Measurements from ENCODE around the gene GAST.

The GAST gene

GRCh38 chr17:41707803-41708669 lies 4.1 kb upstream of the GAST start:
- DNase-seq (ENCODE audit: low read depth in 2 of 2, low spot score in 1 of 2), result no peak

DNA sequence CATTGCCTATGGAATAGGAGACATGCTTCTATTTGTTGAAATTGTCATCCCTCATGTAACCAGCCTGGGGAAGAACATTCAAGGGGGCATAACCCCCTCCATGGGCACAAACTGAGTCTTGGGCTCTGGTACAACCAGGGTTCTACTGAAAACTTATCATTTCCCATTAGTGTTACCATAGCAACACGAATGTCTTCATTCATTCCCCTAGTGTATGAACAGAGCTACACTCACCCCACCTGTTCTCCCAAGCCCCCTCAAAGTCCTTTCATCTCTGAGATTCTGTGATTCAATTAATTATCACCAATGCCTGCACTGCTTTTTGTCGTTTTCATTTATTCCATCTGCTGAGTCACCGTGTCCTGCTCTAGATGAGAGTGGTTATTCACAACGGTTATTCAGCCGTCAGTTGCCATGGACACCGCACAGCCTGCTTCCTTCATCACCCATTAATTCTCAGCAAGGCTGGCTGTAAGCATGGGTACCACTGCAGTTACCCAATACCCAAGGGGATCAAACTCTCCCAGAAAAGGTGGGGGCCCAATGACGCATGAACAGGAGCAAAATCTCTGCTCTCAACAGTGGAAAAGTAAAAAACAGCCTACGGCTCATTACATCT lies 1.6 kb upstream of the GAST start:
- no peak for DNase-seq (ENCODE audit: low read depth in 2 of 2, low spot score in 1 of 2)

DNA sequence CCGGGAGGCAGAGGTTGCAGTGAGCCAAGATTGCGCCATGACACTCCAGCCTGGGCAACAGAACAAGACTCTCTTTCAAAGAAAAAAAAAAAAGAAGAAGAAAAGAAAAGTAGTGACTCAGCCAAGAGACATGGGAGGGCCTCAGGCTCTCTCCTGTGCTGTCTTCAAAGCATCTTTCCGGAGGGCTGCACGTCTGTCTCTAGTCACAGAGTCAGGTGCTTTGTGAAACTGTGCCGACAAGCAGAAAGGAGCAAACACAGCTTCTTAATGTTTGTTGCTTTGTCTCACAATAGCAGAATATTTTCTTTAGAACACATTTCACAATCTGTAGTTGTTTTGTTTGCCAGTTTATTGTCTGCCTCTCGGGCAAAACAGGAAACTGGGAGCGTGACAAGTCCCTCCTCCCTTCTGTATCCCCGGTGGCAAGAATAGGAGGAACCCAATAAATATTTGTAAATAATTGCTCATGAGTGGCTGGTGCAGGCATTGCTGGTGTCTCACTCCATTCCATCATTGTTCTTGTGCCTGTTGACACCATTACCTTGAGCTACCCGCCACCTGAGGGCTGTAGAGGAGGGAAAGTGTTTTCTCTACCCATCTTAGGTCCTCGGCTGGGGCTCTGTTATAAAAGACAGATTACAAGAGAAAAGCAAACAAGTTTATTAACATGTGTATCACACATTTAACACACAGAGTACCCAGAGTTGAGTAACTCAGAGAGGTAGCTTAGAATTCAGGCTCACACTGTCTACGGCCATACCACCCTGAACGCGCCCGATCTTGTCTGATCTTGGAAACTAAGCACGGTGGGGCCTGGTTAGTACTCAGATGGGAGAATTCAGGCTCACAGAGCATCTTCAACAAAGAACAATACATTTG lies 5.5 kb downstream of the GAST start:
- no peak for DNase-seq (ENCODE audit: low read depth in 2 of 2, low spot score in 1 of 2)

DNA sequence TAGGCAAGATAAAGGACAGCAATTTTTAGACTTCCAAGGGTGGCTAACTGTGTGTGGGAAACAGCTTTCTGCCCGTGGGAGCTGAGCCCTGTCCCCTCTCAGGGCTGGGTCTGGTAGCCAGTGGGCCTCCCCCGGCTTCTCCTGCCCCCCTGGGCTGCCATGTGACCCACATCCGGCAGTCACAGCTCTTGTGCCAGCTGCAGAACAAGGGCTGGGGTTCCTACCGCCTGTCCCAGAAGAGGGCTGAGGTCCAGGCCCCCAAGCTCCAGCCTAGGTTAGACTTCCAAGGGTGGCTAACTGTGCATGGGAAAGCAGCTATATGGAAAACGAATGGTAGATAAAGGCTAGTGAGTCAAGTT lies 6.1 kb downstream of the GAST start:
- no peak for DNase-seq (ENCODE audit: low read depth in 2 of 2, low spot score in 1 of 2)

DNA sequence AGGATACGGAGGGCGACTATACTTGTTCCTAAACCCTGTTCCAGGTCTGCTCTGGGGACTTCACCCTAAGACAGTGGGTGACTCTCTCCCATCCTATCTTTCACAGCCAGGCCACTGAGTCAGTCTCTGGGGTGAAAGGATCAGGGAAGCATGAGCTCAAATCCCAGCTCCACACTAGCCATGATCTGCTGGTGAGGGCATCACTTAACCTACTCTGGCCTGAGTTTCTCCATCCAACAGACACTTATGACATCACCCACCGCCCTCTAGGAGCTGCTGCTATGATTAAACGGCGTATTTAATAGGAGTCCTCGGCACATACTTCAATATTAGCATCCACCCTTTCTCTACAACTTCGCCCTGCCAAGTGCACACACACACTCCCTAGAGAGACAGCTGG lies 10.1 kb downstream of the GAST start:
- DNase-seq (ENCODE audit: low read depth in 2 of 2, low spot score in 1 of 2), result no peak

DNA sequence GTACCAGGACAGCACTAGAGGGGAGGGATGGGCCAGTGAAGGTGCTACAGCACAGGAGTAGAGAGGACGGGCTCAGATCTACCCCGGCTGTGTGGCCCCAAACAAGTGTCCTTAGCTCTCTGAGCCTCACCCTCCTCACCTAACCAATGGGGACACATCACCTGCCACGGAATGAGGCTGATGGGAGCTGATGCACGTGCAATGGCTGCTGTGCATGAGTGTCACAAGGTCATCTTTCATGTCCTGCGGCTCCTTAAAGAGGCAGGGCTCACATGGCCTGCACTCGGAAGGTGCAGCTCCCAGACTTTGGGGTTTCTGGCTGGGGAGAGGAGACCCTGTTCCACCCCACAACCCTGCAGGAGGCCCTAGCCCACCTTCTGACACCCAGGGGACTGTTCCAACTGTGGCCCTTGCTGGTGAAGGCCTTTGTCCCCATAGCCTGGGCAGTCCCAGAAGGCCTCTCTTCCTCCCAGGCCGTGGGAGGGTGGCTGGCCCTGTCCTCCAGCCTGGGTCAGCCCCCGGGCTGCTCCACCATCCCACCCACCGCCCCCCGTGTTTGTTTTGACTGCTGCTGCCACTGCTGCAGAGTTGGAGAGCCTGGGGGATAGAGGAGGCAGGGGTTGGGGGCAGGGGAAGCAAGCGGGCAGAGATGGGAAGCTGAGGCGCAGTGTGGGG lies 11.8 kb downstream of the GAST start:
- no peak for DNase-seq (ENCODE audit: low read depth in 2 of 2, low spot score in 1 of 2)

- no peak for DNase-seq (ENCODE audit: low read depth in 2 of 2, low spot score in 1 of 2)
These were observed 12.4 kb downstream of the GAST start for GRCh38 chr17:41724476-41725050.

- DNase-seq (ENCODE audit: low read depth in 2 of 2, low spot score in 1 of 2), result no peak
These were observed 13.0 kb downstream of the GAST start for GRCh38 chr17:41725134-41725533.

DNA sequence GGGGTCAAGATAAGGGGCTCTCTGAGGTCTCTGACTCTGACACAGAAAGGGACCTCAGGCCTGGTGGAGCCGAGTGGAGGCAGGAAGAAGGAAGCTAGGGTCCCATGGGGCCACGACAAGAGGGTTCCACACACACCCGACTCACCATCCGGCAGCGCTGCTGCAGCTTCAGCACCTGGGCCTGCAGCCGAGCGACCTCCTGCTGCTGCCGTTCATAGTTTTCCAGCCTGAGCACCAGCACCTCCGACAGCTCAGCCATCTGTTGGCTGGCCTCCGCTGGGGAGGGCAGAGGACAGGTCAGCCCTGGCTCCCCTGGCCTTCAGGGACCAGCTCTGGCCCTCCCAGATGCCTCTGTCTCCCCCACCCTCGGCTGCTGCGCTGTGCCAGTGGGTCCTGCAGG lies 15.9 kb downstream of the GAST start:
- DNase-seq (ENCODE audit: low read depth in 2 of 2, low spot score in 1 of 2), result no peak

DNA sequence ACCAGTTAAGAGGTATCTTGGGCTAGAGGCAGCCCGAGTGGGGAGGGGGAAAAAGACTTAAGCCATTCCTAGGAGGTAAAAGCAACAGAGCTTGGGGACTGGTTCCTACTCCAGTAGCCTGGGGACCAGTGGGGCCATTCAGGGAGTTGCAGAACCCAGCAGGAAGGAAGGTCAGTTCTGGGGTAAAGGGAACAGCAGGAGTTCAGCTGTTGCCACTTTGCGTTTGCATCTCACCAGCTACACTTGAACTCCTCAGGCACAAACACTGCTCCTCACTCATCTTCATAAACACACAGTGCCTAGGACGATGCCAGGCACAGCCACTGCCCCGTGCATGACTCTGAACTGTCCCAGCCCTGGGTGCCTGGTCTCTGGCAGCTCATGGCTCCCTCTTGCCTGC lies 18.3 kb downstream of the GAST start:
- no peak for DNase-seq (ENCODE audit: low read depth in 2 of 2, low spot score in 1 of 2)

DNA sequence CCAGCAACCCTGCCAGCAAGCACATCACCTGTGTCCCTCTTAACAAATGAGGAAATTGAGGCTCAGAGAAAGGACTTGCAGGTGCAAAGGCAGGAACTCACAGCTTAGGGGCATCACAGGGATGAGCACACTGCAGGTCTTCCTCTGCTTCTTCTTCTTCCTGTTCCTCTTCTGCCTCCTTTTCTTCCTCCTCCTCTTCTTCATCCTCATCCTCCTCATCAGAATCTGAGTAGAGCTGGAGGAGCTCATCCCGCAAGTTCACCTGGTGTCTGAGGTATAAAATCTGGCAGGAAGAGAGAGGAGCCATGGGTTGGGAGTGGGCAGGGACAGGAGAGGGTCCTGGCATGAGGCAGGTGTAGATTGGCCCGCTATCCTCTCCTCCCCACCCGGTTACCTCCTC lies 19.7 kb downstream of the GAST start:
- no peak for DNase-seq (ENCODE audit: low read depth in 2 of 2, low spot score in 1 of 2)

DNA sequence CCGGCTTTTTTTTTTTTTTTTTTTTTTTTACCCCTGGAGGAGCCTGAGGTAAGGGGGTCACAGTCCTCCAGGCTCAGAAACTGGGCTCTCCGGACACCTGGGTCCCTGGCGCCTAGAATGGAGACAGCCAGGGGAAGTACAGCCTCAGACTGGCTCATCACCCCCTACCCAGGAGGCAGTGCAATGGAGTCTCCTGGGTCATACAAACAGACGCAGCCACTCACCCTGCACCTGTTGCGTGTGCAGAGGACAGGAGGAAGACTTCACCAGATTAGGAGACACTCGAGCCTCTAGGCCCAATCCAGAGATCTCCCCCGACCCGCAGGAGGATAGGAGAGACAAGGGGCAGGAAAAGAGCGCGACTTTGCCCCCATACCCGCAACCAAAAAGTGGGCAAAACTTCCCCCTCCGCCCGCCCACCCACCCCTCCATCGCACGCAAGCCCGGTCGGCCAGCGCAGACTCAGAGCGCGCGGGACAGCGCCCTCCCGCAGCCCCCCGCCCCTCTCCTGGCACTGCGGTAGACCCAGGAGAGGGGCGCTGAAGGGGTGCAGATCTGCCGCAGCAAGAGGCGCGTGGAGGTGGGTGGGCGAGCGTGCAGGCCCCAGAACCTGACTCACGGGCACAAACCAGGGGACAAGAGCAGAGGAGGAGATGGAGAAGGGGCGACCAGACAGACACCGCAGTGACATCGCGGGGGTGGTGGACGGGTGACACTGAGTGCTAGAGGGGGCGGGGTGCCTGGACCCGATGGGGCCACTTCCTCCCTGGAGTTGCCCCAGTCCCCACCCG lies 21.4 kb downstream of the GAST start:
- no peak for DNase-seq (ENCODE audit: low read depth in 2 of 2, low spot score in 1 of 2)

DNA sequence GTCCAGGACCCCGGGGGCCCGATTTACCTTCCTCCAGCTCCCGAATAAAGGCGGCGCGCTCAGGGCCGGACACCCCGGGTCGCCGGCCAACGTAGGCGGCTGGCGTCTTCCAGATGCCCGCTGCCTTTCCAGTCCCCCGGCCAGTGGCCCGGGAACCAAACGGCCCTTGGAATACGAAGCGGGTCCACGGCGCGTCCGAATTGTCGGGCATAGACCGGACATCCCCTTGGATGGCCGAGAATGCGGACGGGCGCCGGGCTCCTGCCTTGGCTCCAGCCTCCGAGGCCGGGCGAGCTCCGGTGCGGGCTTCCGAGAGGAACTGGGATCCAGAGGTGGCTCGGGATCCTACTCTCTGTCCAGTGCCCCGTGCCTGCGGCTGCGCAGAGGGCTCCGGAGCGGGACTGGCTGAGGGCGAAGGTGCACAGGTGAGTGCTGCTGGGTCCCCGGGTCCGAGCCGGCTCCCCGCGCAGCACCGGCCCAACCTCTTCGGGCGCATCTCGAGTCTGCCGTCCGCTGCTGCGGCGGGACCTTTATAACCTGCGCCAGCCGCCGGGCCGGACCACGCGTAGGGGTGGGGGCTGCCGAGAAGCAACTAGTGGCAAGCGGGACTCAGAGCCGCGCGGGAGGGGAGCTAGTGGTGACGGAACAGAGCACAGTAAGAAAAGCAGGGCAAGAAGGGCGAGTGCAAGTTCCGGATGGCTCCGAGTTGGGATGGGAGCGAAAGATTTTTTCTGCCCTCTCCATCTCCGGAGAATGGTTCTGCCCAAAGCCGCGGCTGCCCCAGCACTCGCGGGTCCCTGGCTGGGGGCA lies 22.2 kb downstream of the GAST start, which contains the start of gene HAP1:
Gene HAP1 (minus strand): TSS at position 505 of the 810 bp plus-strand sequence. CDS start 9 bp downstream, at position 496.
- DNase-seq (ENCODE audit: low read depth in 2 of 2, low spot score in 1 of 2), result no peak

DNA sequence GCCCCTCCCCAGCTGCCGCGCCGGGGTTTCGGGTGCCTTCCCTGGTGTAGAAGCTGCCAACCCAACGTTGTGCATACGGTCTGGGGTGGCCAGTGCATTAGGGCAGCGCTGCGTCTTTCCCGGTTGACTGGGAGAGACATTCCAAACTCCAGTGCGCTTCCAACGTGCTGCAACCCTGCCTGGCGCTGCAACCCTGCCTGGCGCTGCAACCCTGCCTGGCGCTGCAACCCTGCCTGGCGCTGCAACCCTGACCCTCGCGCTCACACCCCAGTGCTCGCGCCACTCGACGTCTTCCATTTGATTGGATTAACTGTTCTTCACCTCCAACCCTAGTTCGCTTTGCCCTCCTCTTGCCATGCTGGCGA lies 22.8 kb downstream of the GAST start:
- DNase-seq (ENCODE audit: low read depth in 2 of 2, low spot score in 1 of 2), result no peak

DNA sequence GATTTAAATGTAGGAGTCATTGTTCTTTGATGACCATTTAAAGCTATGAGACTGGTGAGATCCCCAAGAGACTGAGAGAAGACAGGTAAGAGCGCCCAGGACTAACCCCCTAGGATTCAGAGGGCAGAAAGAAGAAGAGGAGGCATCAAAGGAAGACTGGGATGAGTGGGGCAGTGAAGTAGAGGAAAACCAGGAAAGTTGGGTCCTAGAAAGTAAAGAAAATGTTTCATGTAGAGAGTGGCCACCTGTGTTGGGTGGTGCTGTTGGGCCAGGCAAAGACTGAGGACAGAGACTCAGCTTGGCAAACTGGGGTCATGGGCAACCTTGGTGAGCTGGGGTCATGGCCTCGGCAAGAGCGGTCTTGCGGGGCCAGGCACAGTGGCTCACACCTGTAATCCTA lies 23.6 kb downstream of the GAST start:
- no peak for DNase-seq (ENCODE audit: low read depth in 2 of 2, low spot score in 1 of 2)

- DNase-seq (ENCODE audit: low read depth in 2 of 2, low spot score in 1 of 2), result no peak
These were observed 25.0 kb downstream of the GAST start for GRCh38 chr17:41736983-41737679.

GRCh38 chr17:41737680-41738023 lies 25.5 kb downstream of the GAST start:
- DNase-seq (ENCODE audit: low read depth in 2 of 2, low spot score in 1 of 2), result no peak

- peak; percentile 55 to 57 for DNase-seq (ENCODE audit: low read depth in 2 of 2, low spot score in 1 of 2)
These were observed 26.1 kb downstream of the GAST start for GRCh38 chr17:41738077-41738800.
